Endothelial cell of hepatic sinusoid (primary cell): Measurements from ENCODE around the gene GNB2.

Experiments
- in situ Hi-C: cut with HindIII; loops from 2 replicates; pipeline ENCODE4 v1.10.0; 2017; ENCODE audit warnings: low sequenced_read_pairs

GNB2 gene

DNA sequence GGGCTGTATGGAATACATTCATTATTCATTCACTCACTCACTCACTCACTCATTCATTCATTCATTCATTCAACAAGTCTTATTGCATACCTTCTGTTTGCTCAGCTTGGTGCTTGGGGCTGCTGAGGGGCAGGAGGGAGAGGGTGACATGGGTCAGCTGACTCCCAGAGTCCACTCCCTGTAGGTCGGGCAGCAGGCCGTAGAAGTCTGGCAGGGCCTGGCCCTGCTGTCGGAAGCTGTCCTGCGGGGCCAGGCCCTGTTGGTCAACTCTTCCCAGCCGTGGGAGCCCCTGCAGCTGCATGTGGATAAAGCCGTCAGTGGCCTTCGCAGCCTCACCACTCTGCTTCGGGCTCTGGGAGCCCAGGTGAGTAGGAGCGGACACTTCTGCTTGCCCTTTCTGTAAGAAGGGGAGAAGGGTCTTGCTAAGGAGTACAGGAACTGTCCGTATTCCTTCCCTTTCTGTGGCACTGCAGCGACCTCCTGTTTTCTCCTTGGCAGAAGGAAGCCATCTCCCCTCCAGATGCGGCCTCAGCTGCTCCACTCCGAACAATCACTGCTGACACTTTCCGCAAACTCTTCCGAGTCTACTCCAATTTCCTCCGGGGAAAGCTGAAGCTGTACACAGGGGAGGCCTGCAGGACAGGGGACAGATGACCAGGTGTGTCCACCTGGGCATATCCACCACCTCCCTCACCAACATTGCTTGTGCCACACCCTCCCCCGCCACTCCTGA is 49.1 kb downstream of the GNB2 start:
- in situ Hi-C loops = loop anchor here (25.0 kb wide), 1 partner anchor 115 kb away; the partner anchor contains the start of gene EPHB4

DNA sequence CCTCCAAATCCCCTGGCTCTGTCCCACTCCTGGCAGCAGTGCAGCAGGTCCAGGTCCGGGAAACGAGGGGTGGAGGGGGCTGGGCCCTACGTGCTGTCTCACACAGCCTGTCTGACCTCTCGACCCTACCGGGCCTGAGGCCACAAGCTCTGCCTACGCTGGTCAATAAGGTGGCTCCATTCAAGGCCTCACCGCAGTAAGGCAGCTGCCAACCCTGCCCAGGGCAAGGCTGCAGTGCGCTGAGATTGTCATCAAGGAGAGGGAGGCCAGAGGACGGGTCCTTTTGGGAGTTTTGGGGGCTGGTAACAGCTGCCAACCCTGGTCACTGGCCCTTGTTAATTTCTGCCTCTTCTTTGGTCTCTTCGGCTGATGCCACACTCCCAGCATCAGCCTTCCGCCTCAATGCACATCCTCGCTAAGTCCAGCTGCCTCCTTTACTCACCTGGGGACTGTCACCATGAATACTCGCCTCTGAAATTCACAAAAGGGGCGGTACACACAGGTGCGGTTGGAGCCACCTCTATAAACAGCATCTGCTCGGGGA is 50.3 kb downstream of the GNB2 start:
- in situ Hi-C loops = loop anchor here (25.0 kb wide), 1 partner anchor 113 kb away; the partner anchor contains the start of gene EPHB4

DNA sequence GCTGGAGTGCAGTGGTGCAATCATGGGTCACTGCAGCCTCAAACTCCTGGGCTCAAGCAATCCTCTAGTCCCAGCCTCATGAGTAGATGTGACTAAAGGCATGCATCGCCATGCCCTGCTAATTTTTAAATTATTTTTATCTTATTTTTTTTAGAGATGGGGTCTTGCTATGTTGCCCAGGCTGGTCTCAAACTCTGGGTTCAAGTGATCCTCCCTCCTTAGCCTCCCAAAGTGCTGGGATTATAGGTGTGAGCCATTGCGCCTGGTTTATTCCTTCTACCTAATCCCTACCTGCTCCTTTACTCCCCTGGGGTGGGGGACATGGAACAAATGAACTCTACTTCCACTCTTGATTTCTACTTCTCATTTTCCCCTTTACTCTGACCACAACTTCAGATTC is 50.8 kb downstream of the GNB2 start:
- in situ Hi-C loops = loop anchor here (25.0 kb wide), 1 partner anchor 113 kb away; the partner anchor contains the start of gene EPHB4

DNA sequence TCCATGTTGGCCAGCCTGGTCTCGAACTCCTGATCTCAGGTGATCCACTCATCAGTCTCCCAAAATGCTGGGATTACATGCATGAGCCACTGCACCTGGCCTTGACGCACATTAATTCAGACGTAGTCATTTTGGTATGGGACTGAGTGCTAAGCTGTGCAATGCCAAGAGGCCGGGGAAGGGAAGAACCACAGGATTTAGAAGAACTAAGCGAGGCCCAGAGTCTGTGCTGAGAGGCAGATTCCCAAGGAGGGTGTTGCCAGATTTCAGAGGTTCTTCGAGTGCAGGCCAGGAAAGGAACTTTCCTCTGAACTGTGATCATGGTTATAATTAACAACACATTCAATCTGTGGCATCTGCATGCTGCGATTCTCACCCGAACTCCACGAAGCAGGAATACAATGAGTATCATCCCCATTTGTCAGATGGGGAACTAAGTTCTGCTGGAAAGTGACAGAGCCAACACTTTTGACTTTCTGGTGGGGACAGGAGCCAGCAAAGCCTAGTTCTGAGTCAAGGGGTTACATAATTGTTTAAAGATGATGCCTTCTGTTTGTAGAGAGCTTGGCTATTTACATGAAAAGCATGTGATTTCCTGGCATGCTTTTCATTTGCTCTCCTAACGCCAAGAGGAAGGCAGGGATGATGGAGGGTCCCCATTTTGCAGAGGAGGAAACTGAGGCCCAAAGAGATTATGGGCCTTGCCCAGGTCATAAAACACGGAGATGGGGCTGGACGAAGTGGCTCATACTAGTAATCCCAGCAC is 53.6 kb downstream of the GNB2 start:
- in situ Hi-C loops = no loop called here

DNA sequence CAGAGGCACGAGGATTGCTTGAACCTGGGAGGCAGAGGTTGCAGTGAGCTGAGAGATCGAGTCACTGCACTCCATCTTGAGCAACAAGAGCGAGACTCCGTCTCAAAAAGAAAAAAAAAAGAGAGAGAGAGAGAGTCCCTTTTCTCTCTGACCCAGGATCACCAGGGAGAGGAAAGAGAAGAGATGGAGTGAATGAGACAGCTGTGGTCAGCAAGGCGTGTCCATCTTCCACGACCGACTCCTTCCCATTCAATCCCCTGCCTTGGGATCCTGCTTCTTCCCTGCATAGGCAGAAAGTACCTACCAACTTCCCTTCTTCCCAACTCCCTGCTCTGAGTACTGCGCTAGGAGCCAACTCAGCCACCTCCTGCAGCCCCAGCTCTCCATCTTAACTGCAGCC is 54.7 kb downstream of the GNB2 start:
- in situ Hi-C loops = no loop called here
